Activated T-cell treated with anti-CD3 and anti-CD28 coated beads, Interleukin-2, amount 50 U/mL, for 48 hours (primary cell): ENCODE data around the gene LRRC27.

Experiments
- DNase-seq, 2 experiments: peaks; one replicate each; pipeline ENCODE4 v3.0.0-alpha.2; 2020

The LRRC27 gene

GRCh38 chr10:132360766-132361447 is 28.9 kb downstream of the LRRC27 start:
- DNase-seq = peak; percentile 59 to 63

GRCh38 chr10:132361581-132362101 is 29.6 kb downstream of the LRRC27 start:
- DNase-seq = no peak

GRCh38 chr10:132362151-132362611 is 30.2 kb downstream of the LRRC27 start:
- DNase-seq = no peak

- no peak for DNase-seq
These were observed 31.4 kb downstream of the LRRC27 start for GRCh38 chr10:132363376-132363775.

GRCh38 chr10:132363921-132364593 is 32.1 kb downstream of the LRRC27 start:
- DNase-seq = no peak

GRCh38 chr10:132364594-132364970 is 32.6 kb downstream of the LRRC27 start:
- DNase-seq = peak in 1 of 2 experiments; percentile 40

- DNase-seq = no peak
These were observed 33.1 kb downstream of the LRRC27 start for GRCh38 chr10:132365102-132365501.

GRCh38 chr10:132366006-132366405 is 34.0 kb downstream of the LRRC27 start:
- DNase-seq = no peak

GRCh38 chr10:132366499-132366898 is 34.5 kb downstream of the LRRC27 start:
- no peak for DNase-seq

- DNase-seq = no peak
These were observed 36.4 kb downstream of the LRRC27 start for GRCh38 chr10:132368391-132368790.

- DNase-seq = no peak
These were observed 37.1 kb downstream of the LRRC27 start for GRCh38 chr10:132368881-132369635.

- no peak for DNase-seq
These were observed 37.7 kb downstream of the LRRC27 start for GRCh38 chr10:132369636-132370185.

GRCh38 chr10:132370426-132371340 is 38.7 kb downstream of the LRRC27 start:
- DNase-seq = no peak

- peak; percentile 46 to 57 for DNase-seq
These were observed 39.7 kb downstream of the LRRC27 start for GRCh38 chr10:132371641-132372081.

GRCh38 chr10:132372516-132373095 is 40.6 kb downstream of the LRRC27 start:
- no peak for DNase-seq

GRCh38 chr10:132373241-132373955 is 41.4 kb downstream of the LRRC27 start:
- no peak for DNase-seq

GRCh38 chr10:132374176-132374575 is 42.2 kb downstream of the LRRC27 start:
- no peak for DNase-seq

- DNase-seq = no peak
These were observed 42.6 kb downstream of the LRRC27 start for GRCh38 chr10:132374612-132375011.

GRCh38 chr10:132375116-132375794 is 43.3 kb downstream of the LRRC27 start:
- no peak for DNase-seq

- DNase-seq = no peak
These were observed 43.9 kb downstream of the LRRC27 start for GRCh38 chr10:132375795-132376297.
